Glutamatergic neuron (in vitro differentiated cells): ENCODE results near the gene PARP2. TPM values are rescaled to one million over a fixed set of nuclear protein-coding genes. Genes with fewer than 3 reads are reported as not detected.

Experiments used
- DNase-seq: peaks from one replicate; pipeline ENCODE4 v3.0.0; 2022
- H3K27ac Mint-ChIP-seq: one replicate; pipeline ENCODE4 v1.8.0; 2020; ENCODE audit warnings: mild to moderate bottlenecking, mixed read lengths, inconsistent platforms; ENCODE audit not compliant: unreplicated experiment
- H3K27me3 Mint-ChIP-seq: one replicate; pipeline ENCODE4 v1.8.0; 2020; ENCODE audit warnings: mild to moderate bottlenecking, moderate library complexity, mixed read lengths, inconsistent platforms; ENCODE audit not compliant: unreplicated experiment
- H3K36me3 Mint-ChIP-seq: one replicate; pipeline ENCODE4 v1.8.0; 2020; ENCODE audit warnings: mild to moderate bottlenecking, mixed read lengths, inconsistent platforms; ENCODE audit not compliant: unreplicated experiment
- H3K4me1 Mint-ChIP-seq: one replicate; pipeline ENCODE4 v1.8.0; 2020; ENCODE audit warnings: mild to moderate bottlenecking, low read depth, mixed read lengths, inconsistent platforms; ENCODE audit not compliant: unreplicated experiment
- H3K4me3 Mint-ChIP-seq: one replicate; pipeline ENCODE4 v1.8.0; 2020; ENCODE audit warnings: mild to moderate bottlenecking, mixed read lengths, inconsistent platforms; ENCODE audit not compliant: unreplicated experiment
- H3K9me3 Mint-ChIP-seq: one replicate; pipeline ENCODE4 v1.8.0; 2020; ENCODE audit warnings: mild to moderate bottlenecking, moderate library complexity, mixed read lengths, inconsistent platforms; ENCODE audit not compliant: unreplicated experiment
- total RNA-seq: library from RNA; stranded (reverse); fragmentation: NEBNext Ultra II Directional; extraction: Animal tissue kit (Norgen Biotek cat#: 25700); gene quantifications from one replicate; pipeline ENCODE4 v1.2.1, GENCODE V29; 2021; ENCODE audit not compliant: unreplicated experiment
- TF ChIP-seq, protein P1 (sequence below): fragments of 200-600 bp; sonication (generic); IDR thresholded peaks from one replicate; pipeline ENCODE4 v1.5.0; 2021; ENCODE audit not compliant: partially characterized antibody, unreplicated experiment

The PARP2 gene
- total RNA-seq, 1 donor from 2014 or later = 33.9 TPM

DNA sequence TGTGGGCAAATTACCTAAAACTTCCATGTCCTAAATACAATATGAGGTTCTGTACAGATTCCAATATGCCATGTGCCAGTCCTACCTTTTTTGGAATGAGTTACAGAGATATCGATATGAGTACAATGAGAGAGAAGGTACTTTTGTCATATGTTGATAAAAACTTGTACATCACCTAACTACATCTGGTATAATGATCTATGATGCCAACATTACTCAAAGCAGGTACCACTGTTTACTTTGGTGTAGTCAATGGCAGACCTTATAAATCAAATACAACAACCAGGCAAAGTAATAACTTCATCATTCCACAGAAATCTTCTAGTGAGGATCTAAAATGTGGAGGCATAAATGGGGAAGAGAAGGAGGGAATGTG is 57.1 kb downstream of the PARP2 start:
- Mint-ChIP-seq H3K4me3 (no peak overlapping the region), H3K36me3 (peaks cover 5% of the 10 kb centered on the region), H3K4me1 (no peaks in the 10 kb centered on the region), H3K27ac (no peak overlapping the region), H3K27me3 (no peaks in the 10 kb centered on the region), H3K9me3 (no peaks in the 10 kb centered on the region)
- DNase-seq = no peak
- TF ChIP-seq, protein P1, sequence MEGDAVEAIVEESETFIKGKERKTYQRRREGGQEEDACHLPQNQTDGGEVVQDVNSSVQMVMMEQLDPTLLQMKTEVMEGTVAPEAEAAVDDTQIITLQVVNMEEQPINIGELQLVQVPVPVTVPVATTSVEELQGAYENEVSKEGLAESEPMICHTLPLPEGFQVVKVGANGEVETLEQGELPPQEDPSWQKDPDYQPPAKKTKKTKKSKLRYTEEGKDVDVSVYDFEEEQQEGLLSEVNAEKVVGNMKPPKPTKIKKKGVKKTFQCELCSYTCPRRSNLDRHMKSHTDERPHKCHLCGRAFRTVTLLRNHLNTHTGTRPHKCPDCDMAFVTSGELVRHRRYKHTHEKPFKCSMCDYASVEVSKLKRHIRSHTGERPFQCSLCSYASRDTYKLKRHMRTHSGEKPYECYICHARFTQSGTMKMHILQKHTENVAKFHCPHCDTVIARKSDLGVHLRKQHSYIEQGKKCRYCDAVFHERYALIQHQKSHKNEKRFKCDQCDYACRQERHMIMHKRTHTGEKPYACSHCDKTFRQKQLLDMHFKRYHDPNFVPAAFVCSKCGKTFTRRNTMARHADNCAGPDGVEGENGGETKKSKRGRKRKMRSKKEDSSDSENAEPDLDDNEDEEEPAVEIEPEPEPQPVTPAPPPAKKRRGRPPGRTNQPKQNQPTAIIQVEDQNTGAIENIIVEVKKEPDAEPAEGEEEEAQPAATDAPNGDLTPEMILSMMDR = no peak

DNA sequence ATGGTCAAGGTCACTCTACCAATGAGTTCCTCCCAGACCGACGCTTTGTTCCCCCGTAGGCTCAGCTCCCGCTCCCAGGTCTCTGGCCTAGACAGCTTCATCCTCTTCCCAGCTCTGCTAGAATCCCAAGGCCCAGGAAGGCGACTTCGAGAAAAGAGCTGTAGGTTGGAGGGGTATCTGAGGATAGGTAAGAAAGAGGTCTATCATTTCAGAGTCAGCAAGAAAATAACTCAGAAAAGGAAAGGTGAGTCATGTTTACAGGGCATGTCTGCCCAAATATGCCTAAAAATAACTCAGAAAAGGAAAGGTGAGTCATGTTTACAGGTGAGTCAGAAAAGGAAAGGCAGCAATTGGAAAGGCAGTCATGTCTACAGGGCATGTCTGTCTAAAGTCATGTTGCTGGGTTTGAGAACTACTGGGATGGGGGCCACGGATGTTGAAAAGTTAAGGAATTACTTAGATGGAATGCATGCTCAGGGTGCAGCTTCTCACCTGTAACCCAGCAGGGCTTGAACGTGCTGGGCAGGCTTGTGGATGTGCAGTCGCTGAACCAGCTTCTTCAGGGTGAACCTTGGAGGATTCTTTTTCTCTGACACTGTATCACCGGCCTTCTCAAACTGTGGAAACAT is 57.6 kb downstream of the PARP2 start:
- H3K27ac Mint-ChIP-seq = no peak overlapping the region
- H3K4me1 Mint-ChIP-seq = no peaks in the 10 kb centered on the region
- TF ChIP-seq, protein P1 = no peak
- peaks cover 5% of the 10 kb centered on the region for H3K36me3 Mint-ChIP-seq
- H3K27me3 Mint-ChIP-seq = no peaks in the 10 kb centered on the region
- no peaks in the 10 kb centered on the region for H3K9me3 Mint-ChIP-seq
- no peak for DNase-seq
- no peak overlapping the region for H3K4me3 Mint-ChIP-seq

DNA sequence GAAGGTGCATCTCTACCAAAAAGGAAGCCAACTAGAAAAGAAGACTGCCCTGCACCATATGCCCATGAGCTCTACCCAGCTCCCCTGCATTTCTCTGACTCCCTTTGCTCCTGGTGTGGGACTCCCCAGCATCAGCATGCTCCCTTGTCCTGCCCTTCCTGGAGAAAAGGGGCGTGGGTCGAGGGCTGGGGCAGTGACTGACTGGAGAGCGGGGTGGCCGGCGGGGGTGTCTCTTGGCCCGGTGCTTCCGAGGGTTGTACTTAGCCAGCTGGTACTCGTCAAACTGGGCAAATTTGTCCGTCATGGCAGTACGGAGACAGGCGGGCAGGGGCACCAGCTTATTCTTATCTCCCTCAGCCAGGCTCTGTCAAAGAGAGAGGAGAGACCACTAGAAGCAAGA is 60.1 kb downstream of the PARP2 start:
- peaks cover 3% of the 10 kb centered on the region for H3K27me3 Mint-ChIP-seq
- no peak overlapping the region for H3K27ac Mint-ChIP-seq
- H3K4me1 Mint-ChIP-seq = no peaks in the 10 kb centered on the region
- no peak overlapping the region for H3K4me3 Mint-ChIP-seq
- peaks cover 10% of the 10 kb centered on the region for H3K36me3 Mint-ChIP-seq
- DNase-seq = no peak
- TF ChIP-seq, protein P1 = no peak
- no peaks in the 10 kb centered on the region for H3K9me3 Mint-ChIP-seq

Other genes starting within 250 kb of the PARP2 start
- not detected for gene OR4K17, start 232.9 kb upstream of the PARP2 start, total RNA-seq
- not detected for gene OR4N5, start 204.8 kb upstream of the PARP2 start, total RNA-seq
- gene OR11G2, start 152.7 kb upstream of the PARP2 start, total RNA-seq = not detected
- not detected for gene OR11H6, start 119.9 kb upstream of the PARP2 start, total RNA-seq
- gene OR11H7, start 114.7 kb upstream of the PARP2 start, total RNA-seq = not detected
- gene OR11H4, start 104.3 kb upstream of the PARP2 start, total RNA-seq = not detected
- gene TTC5, start 37.7 kb upstream of the PARP2 start, total RNA-seq = 37.4 TPM
- gene CCNB1IP1, start 10.4 kb upstream of the PARP2 start, total RNA-seq = 95.8 TPM
- 22.7 TPM for gene TEP1, start 69.9 kb downstream of the PARP2 start, total RNA-seq
- gene KLHL33, start 92.5 kb downstream of the PARP2 start, total RNA-seq = 0.15 TPM
- 65.0 TPM for gene OSGEP, start 111.2 kb downstream of the PARP2 start, total RNA-seq
- 265 TPM for gene APEX1, start 111.6 kb downstream of the PARP2 start, total RNA-seq
- gene PIP4P1, start 117.8 kb downstream of the PARP2 start, total RNA-seq = 49.1 TPM
- 25.9 TPM for gene PNP, start 125.8 kb downstream of the PARP2 start, total RNA-seq
- 0.98 TPM for gene RNASE10, start 161.9 kb downstream of the PARP2 start, total RNA-seq
- gene RNASE9, start 217.4 kb downstream of the PARP2 start, total RNA-seq = not detected
- not detected for gene RNASE11, start 244.4 kb downstream of the PARP2 start, total RNA-seq
- not detected for gene RNASE12, start 247.7 kb downstream of the PARP2 start, total RNA-seq